HepG2 (cell line): ENCODE data around the gene DCAF8. TPM values are rescaled to one million over a fixed set of nuclear protein-coding genes. Genes with fewer than 3 reads are reported as not detected.
A peak's percentile ranks its signal among the peaks of the same experiment; 100 is the strongest.

Experiments used
- EED ChIP-seq: sonication (generic); formaldehyde crosslinking; IDR thresholded peaks from 2 replicates; pipeline ENCODE4 v1.5.0; 2020; ENCODE audit warnings: mild to moderate bottlenecking, missing genetic modification reagents
- FOXJ3 ChIP-seq: sonication (generic); formaldehyde crosslinking; IDR thresholded peaks from 2 replicates; pipeline ENCODE4 v1.4.0; 2020; ENCODE audit warnings: missing genetic modification reagents, mild to moderate bottlenecking, borderline replicate concordance
- FOXK1 ChIP-seq: sonication (generic); formaldehyde crosslinking; IDR thresholded peaks from 2 replicates; pipeline ENCODE4 v1.4.0; 2020; ENCODE audit warnings: low read depth, missing genetic modification reagents, borderline replicate concordance
- JUNB ChIP-seq: sonication (generic); formaldehyde crosslinking; IDR thresholded peaks from 2 replicates; pipeline ENCODE4 v1.8.0; 2022; ENCODE audit warnings: missing genetic modification reagents, mild to moderate bottlenecking, borderline replicate concordance
- NAIF1 ChIP-seq: sonication (generic); formaldehyde crosslinking; IDR thresholded peaks from 2 replicates; pipeline ENCODE4 v1.5.0; 2020; ENCODE audit warnings: mild to moderate bottlenecking, missing genetic modification reagents, borderline replicate concordance
- NCOA2 ChIP-seq: sonication (generic); formaldehyde crosslinking; IDR thresholded peaks from 2 replicates; pipeline ENCODE4 v1.8.0; 2022; ENCODE audit warnings: inconsistent platforms
- PAF1 ChIP-seq: IDR thresholded peaks from 2 replicates; pipeline ENCODE4 v1.6.1; 2016; ENCODE audit warnings: missing genetic modification reagents, missing compliant biosample characterization
- PITX1 ChIP-seq: sonication (generic); formaldehyde crosslinking; IDR thresholded peaks from 2 replicates; pipeline ENCODE4 v1.5.1; 2020; ENCODE audit warnings: mild to moderate bottlenecking, missing genetic modification reagents
- RBAK ChIP-seq: sonication (generic); formaldehyde crosslinking; IDR thresholded peaks from 2 replicates; pipeline ENCODE4 v1.5.1; 2020; ENCODE audit warnings: mild to moderate bottlenecking, missing genetic modification reagents
- SMAD3 ChIP-seq: sonication (generic); formaldehyde crosslinking; IDR thresholded peaks from 2 replicates; pipeline ENCODE4 v1.4.0; 2020; ENCODE audit warnings: missing genetic modification reagents
- SMARCE1 ChIP-seq: fragments of 450-650 bp; IDR thresholded peaks from 2 replicates; pipeline ENCODE4 v1.6.1; 2017; ENCODE audit warnings: borderline replicate concordance
- SNAPC2 ChIP-seq: sonication (generic); formaldehyde crosslinking; IDR thresholded peaks from 2 replicates; pipeline ENCODE4 v1.8.1; 2022; ENCODE audit warnings: mild to moderate bottlenecking, missing genetic modification reagents
- SP2 ChIP-seq: sonication (generic); formaldehyde crosslinking; IDR thresholded peaks from 2 replicates; pipeline ENCODE4 v1.5.1; 2020; ENCODE audit warnings: mild to moderate bottlenecking, missing genetic modification reagents
- STAT5B ChIP-seq: sonication (generic); formaldehyde crosslinking; IDR thresholded peaks from 2 replicates; pipeline ENCODE4 v1.4.0; 2020; ENCODE audit warnings: missing genetic modification reagents
- U2AF2 ChIP-seq: fragments of 200-400 bp; formaldehyde crosslinking; IDR thresholded peaks from 2 replicates; pipeline ENCODE4 v1.6.1; 2017; ENCODE audit warnings: low read depth, mild to moderate bottlenecking, low read length
- ZBTB44 ChIP-seq: sonication (generic); formaldehyde crosslinking; IDR thresholded peaks from 2 replicates; pipeline ENCODE4 v1.4.0; 2020; ENCODE audit warnings: missing genetic modification reagents
- ZFAT ChIP-seq: sonication (generic); formaldehyde crosslinking; conservative IDR thresholded peaks from 2 replicates; pipeline ENCODE4 v1.8.1; 2023; ENCODE audit warnings: missing genetic modification reagents, inconsistent platforms
- ZFP37 ChIP-seq: sonication (generic); formaldehyde crosslinking; IDR thresholded peaks from 2 replicates; pipeline ENCODE4 v1.4.0; 2020; ENCODE audit warnings: missing genetic modification reagents, borderline replicate concordance
- ZKSCAN8 ChIP-seq: IDR thresholded peaks from 2 replicates; pipeline ENCODE4 v1.6.1; 2016; ENCODE audit warnings: borderline replicate concordance, missing genetic modification reagents, missing compliant biosample characterization
- ZNF251 ChIP-seq: sonication (generic); formaldehyde crosslinking; IDR thresholded peaks from 2 replicates; pipeline ENCODE4 v1.9.0; 2021; ENCODE audit warnings: mild to moderate bottlenecking, missing genetic modification reagents
- ZNF337 ChIP-seq: sonication (generic); formaldehyde crosslinking; IDR thresholded peaks from 2 replicates; pipeline ENCODE4 v1.5.1; 2020; ENCODE audit warnings: missing genetic modification reagents, low read depth, mild to moderate bottlenecking, borderline replicate concordance
- ZNF501 ChIP-seq: sonication (generic); formaldehyde crosslinking; IDR thresholded peaks from 2 replicates; pipeline ENCODE4 v1.5.1; 2020; ENCODE audit warnings: mild to moderate bottlenecking, moderate library complexity, missing genetic modification reagents
- ZNF589 ChIP-seq: sonication (generic); formaldehyde crosslinking; conservative IDR thresholded peaks from 2 replicates; pipeline ENCODE4 v1.8.0; 2022; ENCODE audit warnings: mild to moderate bottlenecking, moderate library complexity, missing genetic modification reagents
- ZSCAN9 ChIP-seq: IDR thresholded peaks from 2 replicates; pipeline ENCODE4 v1.6.1; 2016; ENCODE audit warnings: borderline replicate concordance
- polyA plus RNA-seq, 8 experiments: library from polyadenylated mRNA; depleted of rRNA in 3 of 8; stranded (reverse) in 7 of 8; unstranded in 1 of 8; fragments of >200 nt; fragmentation: Illumina TruSeq in 4 of 8; extraction: Trizol in 4 of 8; gene quantifications; 2 replicates each; pipeline versions ENCODE4 v1.2.1 to v1.2.3, GENCODE V29; 2011 to 2016; ENCODE audit warnings: low read depth in 4 of 8, missing spikeins in 1 of 8, mixed read lengths in 1 of 8; ENCODE audit not compliant: insufficient read depth in 1 of 8
- total RNA-seq, 5 experiments: library from RNA; depleted of rRNA; stranded (reverse); fragments of >200 nt; fragmentation: Illumina TruSeq; extraction: Trizol; gene quantifications; 2 replicates each; pipeline ENCODE4 v1.2.3, GENCODE V29; 2016; ENCODE audit warnings: low read depth in 1 of 5
- TF ChIP-seq, protein P1 (sequence below): sonication (generic); formaldehyde crosslinking; conservative IDR thresholded peaks from 2 replicates; pipeline ENCODE4 v1.8.1; 2023; ENCODE audit warnings: missing genetic modification reagents
- TF ChIP-seq, protein P2 (sequence below): sonication (generic); formaldehyde crosslinking; IDR thresholded peaks from 2 replicates; pipeline ENCODE4 v1.4.0; 2020; ENCODE audit warnings: missing genetic modification reagents, borderline replicate concordance

Gene DCAF8
- total and polyA plus RNA-seq, 2 of the 13 experiments (the other 11 are each of a cell fraction or from before 2014, with no cell fraction given), result 73.4 to 79.8 TPM

DNA sequence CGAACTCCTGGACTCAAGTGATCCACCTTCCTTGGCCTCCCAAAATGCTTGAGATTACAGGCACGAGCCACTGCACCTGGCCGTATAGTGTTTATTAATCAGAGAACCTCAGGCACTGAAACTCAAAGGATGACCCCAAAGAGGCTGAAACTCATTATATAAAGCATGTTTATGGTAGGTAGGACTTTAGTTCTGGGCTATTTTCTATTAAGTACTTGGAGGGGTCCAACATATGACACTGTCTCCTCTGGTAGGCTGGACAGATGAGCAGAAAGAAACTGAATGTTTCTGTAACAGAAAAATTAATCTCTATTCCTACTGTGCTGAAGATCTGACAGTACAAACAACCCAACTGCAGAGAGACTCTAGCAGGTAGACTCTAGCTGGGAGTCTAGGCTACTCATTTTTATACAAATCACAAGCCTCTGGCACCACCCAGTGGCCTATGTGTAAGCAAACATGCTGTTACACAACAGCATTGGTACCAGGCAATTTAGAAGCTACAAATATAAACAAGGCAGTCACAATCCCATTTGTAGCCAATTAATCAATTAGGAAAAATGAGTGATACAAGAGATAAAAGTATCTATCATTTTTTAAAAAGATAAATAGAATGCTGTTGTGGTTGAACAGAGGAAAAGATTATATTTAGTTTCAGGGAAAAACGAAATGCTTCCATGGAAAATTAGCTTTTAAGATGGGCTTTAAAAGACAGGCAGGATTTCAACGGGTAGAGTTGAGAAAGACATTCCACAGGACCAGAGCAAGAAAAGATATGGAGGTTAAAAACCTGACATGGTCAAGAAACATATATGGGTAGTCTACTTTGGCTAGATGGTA is 10.4 kb downstream of the DCAF8 start (continued):
- TF ChIP-seq STAT5B (CRISPR knock-in tag) (no peak), ZNF337 (CRISPR knock-in tag) (no peak), ZBTB44 (CRISPR knock-in tag) (no peak), SMARCE1 (no peak), SMAD3 (CRISPR knock-in tag) (0 out of 2 replicates have a peak, but pooled peaks have one; percentile 74), JUNB (CRISPR knock-in tag) (no peak), U2AF2 (no peak), ZNF251 (CRISPR knock-in tag) (no peak), FOXK1 (CRISPR knock-in tag) (peak; percentile 85; the same call in 1 of the 2 replicates), ZFAT (CRISPR knock-in tag) (no peak), ZNF501 (no peak), EED (CRISPR knock-in tag) (no peak), PITX1 (CRISPR knock-in tag) (no peak), ZNF589 (CRISPR knock-in tag) (no peak), ZFP37 (CRISPR knock-in tag) (no peak), PAF1 (CRISPR knock-in tag) (no peak), FOXJ3 (CRISPR knock-in tag) (peak; percentile 20; the same call in 1 of the 2 replicates), NAIF1 (no peak), SNAPC2 (no peak), SP2 (CRISPR knock-in tag) (no peak), RBAK (no peak), NCOA2 (CRISPR knock-in tag) (no peak), ZSCAN9 (no peak; the same call in 1 of the 2 replicates), ZKSCAN8 (0 out of 2 replicates have a peak, but pooled peaks have one; percentile 23)
- TF ChIP-seq, protein P1, sequence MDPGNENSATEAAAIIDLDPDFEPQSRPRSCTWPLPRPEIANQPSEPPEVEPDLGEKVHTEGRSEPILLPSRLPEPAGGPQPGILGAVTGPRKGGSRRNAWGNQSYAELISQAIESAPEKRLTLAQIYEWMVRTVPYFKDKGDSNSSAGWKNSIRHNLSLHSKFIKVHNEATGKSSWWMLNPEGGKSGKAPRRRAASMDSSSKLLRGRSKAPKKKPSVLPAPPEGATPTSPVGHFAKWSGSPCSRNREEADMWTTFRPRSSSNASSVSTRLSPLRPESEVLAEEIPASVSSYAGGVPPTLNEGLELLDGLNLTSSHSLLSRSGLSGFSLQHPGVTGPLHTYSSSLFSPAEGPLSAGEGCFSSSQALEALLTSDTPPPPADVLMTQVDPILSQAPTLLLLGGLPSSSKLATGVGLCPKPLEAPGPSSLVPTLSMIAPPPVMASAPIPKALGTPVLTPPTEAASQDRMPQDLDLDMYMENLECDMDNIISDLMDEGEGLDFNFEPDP (CRISPR knock-in tag), result no peak
- TF ChIP-seq, protein P2, sequence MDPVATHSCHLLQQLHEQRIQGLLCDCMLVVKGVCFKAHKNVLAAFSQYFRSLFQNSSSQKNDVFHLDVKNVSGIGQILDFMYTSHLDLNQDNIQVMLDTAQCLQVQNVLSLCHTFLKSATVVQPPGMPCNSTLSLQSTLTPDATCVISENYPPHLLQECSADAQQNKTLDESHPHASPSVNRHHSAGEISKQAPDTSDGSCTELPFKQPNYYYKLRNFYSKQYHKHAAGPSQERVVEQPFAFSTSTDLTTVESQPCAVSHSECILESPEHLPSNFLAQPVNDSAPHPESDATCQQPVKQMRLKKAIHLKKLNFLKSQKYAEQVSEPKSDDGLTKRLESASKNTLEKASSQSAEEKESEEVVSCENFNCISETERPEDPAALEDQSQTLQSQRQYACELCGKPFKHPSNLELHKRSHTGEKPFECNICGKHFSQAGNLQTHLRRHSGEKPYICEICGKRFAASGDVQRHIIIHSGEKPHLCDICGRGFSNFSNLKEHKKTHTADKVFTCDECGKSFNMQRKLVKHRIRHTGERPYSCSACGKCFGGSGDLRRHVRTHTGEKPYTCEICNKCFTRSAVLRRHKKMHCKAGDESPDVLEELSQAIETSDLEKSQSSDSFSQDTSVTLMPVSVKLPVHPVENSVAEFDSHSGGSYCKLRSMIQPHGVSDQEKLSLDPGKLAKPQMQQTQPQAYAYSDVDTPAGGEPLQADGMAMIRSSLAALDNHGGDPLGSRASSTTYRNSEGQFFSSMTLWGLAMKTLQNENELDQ, result no peak
